Neural progenitor cell (in vitro differentiated cells): ENCODE data around the gene CAPZA1. TPM values are rescaled to one million over a fixed set of nuclear protein-coding genes. Genes with fewer than 3 reads are reported as not detected.

Experiments
- DNase-seq: peaks from one replicate; pipeline ENCODE4 v3.0.0-alpha.2; 2016; ENCODE audit warnings: low spot score
- H2AFZ ChIP-seq: fragments of 200-600 bp; sonication (generic); replicated peaks from 2 replicates; pipeline ENCODE4 v1.6.1; 2016; ENCODE audit warnings: antibody characterized with exemption
- H3F3A ChIP-seq: fragments of 200-600 bp; sonication (generic); 2 replicates; pipeline ENCODE4 v1.6.1; 2016; ENCODE audit warnings: antibody characterized with exemption, low read depth
- H3K27ac ChIP-seq: fragments of 200-600 bp; sonication (generic); 2 replicates; pipeline ENCODE4 v1.5.1; 2016; ENCODE audit warnings: mild to moderate bottlenecking
- H3K27me3 ChIP-seq: fragments of 200-600 bp; sonication (generic); 2 replicates; pipeline ENCODE4 v1.6.1; 2016; ENCODE audit warnings: mild to moderate bottlenecking, moderate library complexity
- H3K36me3 ChIP-seq: fragments of 200-600 bp; sonication (generic); 2 replicates; pipeline ENCODE4 v1.5.1; 2016
- H3K4me1 ChIP-seq: fragments of 200-600 bp; sonication (generic); 2 replicates; pipeline ENCODE4 v1.6.1; 2016; ENCODE audit warnings: mixed run types
- H3K4me2 ChIP-seq: fragments of 200-600 bp; sonication (generic); 2 replicates; pipeline ENCODE4 v1.6.1; 2016
- H3K4me3 ChIP-seq: fragments of 200-600 bp; sonication (generic); 2 replicates; pipeline ENCODE4 v1.5.1; 2016
- H3K79me2 ChIP-seq: fragments of 200-600 bp; sonication (generic); 2 replicates; pipeline ENCODE4 v1.6.1; 2016; ENCODE audit warnings: low read depth
- H3K9ac ChIP-seq: fragments of 200-600 bp; sonication (generic); 2 replicates; pipeline ENCODE4 v1.6.1; 2016
- H3K9me3 ChIP-seq: fragments of 200-600 bp; sonication (generic); 2 replicates; pipeline ENCODE4 v1.5.1; 2016; ENCODE audit warnings: low read depth
- H4K20me1 ChIP-seq: fragments of 200-600 bp; sonication (generic); 2 replicates; pipeline ENCODE4 v1.6.1; 2016; ENCODE audit warnings: low read depth
- H3K27ac Mint-ChIP-seq: 3 replicates; pipeline ENCODE4 v1.8.0; 2021; ENCODE audit warnings: mixed read lengths
- H3K27me3 Mint-ChIP-seq: 2 replicates; pipeline ENCODE4 v1.8.0; 2022; ENCODE audit warnings: low read depth, mild to moderate bottlenecking, inconsistent platforms, moderate library complexity, mixed read lengths; ENCODE audit not compliant: insufficient read depth
- H3K36me3 Mint-ChIP-seq: 3 replicates; pipeline ENCODE4 v1.8.0; 2021; ENCODE audit warnings: mixed read lengths
- H3K4me1 Mint-ChIP-seq: 3 replicates; pipeline ENCODE4 v1.8.0; 2021; ENCODE audit warnings: mixed read lengths
- H3K4me3 Mint-ChIP-seq: 3 replicates; pipeline ENCODE4 v1.8.0; 2021; ENCODE audit warnings: mild to moderate bottlenecking, moderate library complexity, mixed read lengths
- H3K9me3 Mint-ChIP-seq: 3 replicates; pipeline ENCODE4 v1.8.0; 2020; ENCODE audit warnings: mixed read lengths
- CTCF ChIP-seq: fragments of 200-600 bp; sonication (generic); IDR thresholded peaks from 2 replicates; pipeline ENCODE4 v1.5.1; 2017; ENCODE audit warnings: antibody characterized with exemption, mild to moderate bottlenecking
- EZH2 ChIP-seq: fragments of 200-600 bp; sonication (generic); IDR thresholded peaks from 2 replicates; pipeline ENCODE4 v1.6.1; 2017; ENCODE audit warnings: antibody characterized with exemption, mild to moderate bottlenecking, moderate library complexity
- EZH2phosphoT487 ChIP-seq: fragments of 200-600 bp; sonication (generic); IDR thresholded peaks from 2 replicates; pipeline ENCODE4 v1.6.1; 2017; ENCODE audit warnings: antibody characterized with exemption
- total RNA-seq: library from RNA; depleted of rRNA; stranded (reverse); fragments of >200 nt; gene quantifications from 2 replicates; pipeline ENCODE4 v1.2.3, GENCODE V29; 2015; ENCODE audit warnings: low replicate concordance

The CAPZA1 gene
- total RNA-seq, 1 donor from 2014 or later, result 218 TPM

- H3K4me3 Mint-ChIP-seq, result no peak overlapping the region
- no peak overlapping the region for H3K27ac ChIP-seq
These were observed 78.2 kb downstream of the CAPZA1 start for GRCh38 chr1:112697781-112698201.

GRCh38 chr1:112698366-112699310 is 79.0 kb downstream of the CAPZA1 start:
- H3K4me1 Mint-ChIP-seq, result peaks cover 38% of the 10 kb centered on the region
- no peaks in the 10 kb centered on the region for H3K36me3 ChIP-seq

More at GRCh38 chr1:112697781-112698201, 78.2 kb downstream of the CAPZA1 start:
- Histone ChIP-seq H3F3A (no peaks in the 10 kb centered on the region), H3K4me1 (no peaks in the 10 kb centered on the region), H3K4me3 (no peak overlapping the region), H2AFZ (no peak overlapping the region), H3K4me2 (no peak overlapping the region), H3K9ac (no peak overlapping the region), H3K79me2 (no peaks in the 10 kb centered on the region), H3K36me3 (no peaks in the 10 kb centered on the region), H3K9me3 (no peaks in the 10 kb centered on the region), H3K27me3 (no peaks in the 10 kb centered on the region), H4K20me1 (peaks cover 9% of the 10 kb centered on the region)
- no peak for DNase-seq
- Mint-ChIP-seq H3K9me3 (no peaks in the 10 kb centered on the region), H3K27ac (no peak overlapping the region), H3K27me3 (peaks cover 15% of the 10 kb centered on the region), H3K4me1 (peaks cover 32% of the 10 kb centered on the region), H3K36me3 (peaks cover 32% of the 10 kb centered on the region)
- TF ChIP-seq CTCF (no peak), EZH2 (no peak), EZH2phosphoT487 (no peak)

GRCh38 chr1:112699425-112700144 is 80.0 kb downstream of the CAPZA1 start:
- Mint-ChIP-seq H3K27ac (peak overlapping the region; percentile 87), H3K36me3 (peaks cover 29% of the 10 kb centered on the region), H3K27me3 (peaks cover 25% of the 10 kb centered on the region), H3K4me3 (peak overlapping the region; percentile 8), H3K4me1 (peaks cover 47% of the 10 kb centered on the region), H3K9me3 (no peaks in the 10 kb centered on the region)
- no peaks in the 10 kb centered on the region for H3K9me3 ChIP-seq
- no peaks in the 10 kb centered on the region for H3K79me2 ChIP-seq
- no peak overlapping the region for H2AFZ ChIP-seq
- H3K27me3 ChIP-seq, result no peaks in the 10 kb centered on the region
- peaks cover 17% of the 10 kb centered on the region for H4K20me1 ChIP-seq
- DNase-seq, result no peak
- no peak overlapping the region for H3K9ac ChIP-seq
- H3K4me1 ChIP-seq, result peaks cover 7% of the 10 kb centered on the region
- H3K4me2 ChIP-seq, result no peak overlapping the region
- H3K36me3 ChIP-seq, result no peaks in the 10 kb centered on the region
- no peak overlapping the region for H3K27ac ChIP-seq
- TF ChIP-seq EZH2phosphoT487, result no peak
- TF ChIP-seq EZH2, result no peak
- TF ChIP-seq CTCF, result no peak
- H3F3A ChIP-seq, result no peaks in the 10 kb centered on the region
- no peak overlapping the region for H3K4me3 ChIP-seq

More at GRCh38 chr1:112698366-112699310, 79.0 kb downstream of the CAPZA1 start:
- H3K79me2 ChIP-seq, result no peaks in the 10 kb centered on the region
- no peaks in the 10 kb centered on the region for H3F3A ChIP-seq
- H3K27me3 Mint-ChIP-seq, result peaks cover 19% of the 10 kb centered on the region
- no peaks in the 10 kb centered on the region for H3K9me3 ChIP-seq
- H4K20me1 ChIP-seq, result peaks cover 9% of the 10 kb centered on the region
- no peak overlapping the region for H3K4me3 ChIP-seq
- H2AFZ ChIP-seq, result no peak overlapping the region
- TF ChIP-seq CTCF, result no peak
- TF ChIP-seq EZH2, result no peak
- H3K27ac ChIP-seq, result no peak overlapping the region
- H3K4me1 ChIP-seq, result no peaks in the 10 kb centered on the region
- H3K9ac ChIP-seq, result no peak overlapping the region
- H3K9me3 Mint-ChIP-seq, result no peaks in the 10 kb centered on the region
- peaks cover 29% of the 10 kb centered on the region for H3K36me3 Mint-ChIP-seq
- no peak overlapping the region for H3K27ac Mint-ChIP-seq
- DNase-seq, result no peak
- no peaks in the 10 kb centered on the region for H3K27me3 ChIP-seq
- H3K4me3 Mint-ChIP-seq, result no peak overlapping the region
- no peak overlapping the region for H3K4me2 ChIP-seq
